NCI-H146 (cell line): ENCODE results near the gene SIRPA.

Experiments
- DNase-seq: peaks from one replicate; lab custom pipeline; 2025; lab: John Stamatoyannopoulos, UW

SIRPA gene

GRCh38 chr20:1934156-1934555 is 38.9 kb downstream of the SIRPA start:
- DNase-seq: no peak

DNA sequence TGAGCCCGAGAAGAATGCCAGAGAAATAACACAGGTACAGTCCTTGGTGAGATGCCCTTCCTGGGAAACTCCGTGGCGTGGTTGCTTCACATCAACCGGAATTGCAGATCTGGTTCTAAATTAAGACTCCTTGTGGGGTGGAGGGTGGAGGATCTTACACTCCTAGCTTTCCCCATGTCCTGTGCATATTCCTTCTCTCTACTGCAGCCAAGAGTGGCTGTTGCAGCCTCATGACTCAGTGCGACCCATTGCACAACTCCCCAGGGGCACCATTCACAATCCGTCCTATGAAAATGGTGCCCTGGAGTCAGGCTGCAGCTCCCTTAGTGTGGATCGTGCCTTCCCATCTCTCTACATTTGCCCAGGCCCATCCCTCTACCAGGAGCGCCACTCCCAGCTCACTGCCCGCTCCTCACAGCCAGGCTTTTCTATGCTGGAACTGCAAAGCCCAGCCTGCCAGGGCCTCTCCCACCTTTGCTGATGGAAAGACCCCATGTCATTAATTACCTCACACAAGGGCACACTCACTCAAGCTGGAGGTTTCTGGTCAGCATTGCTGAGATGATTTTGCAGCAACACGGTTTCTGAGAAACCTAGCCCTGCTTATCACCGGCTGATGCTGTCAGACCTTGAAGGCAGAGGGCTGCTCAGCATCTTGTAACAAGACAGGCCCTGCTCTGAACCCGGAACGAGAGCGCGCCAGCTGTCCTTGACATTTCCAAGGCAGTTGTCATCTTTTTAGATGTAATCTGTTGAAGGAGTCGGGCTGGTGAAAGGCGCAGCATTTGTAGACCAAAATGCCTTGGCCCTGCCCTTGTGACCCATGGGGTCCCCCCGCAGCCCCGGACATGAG is 39.7 kb downstream of the SIRPA start:
- no peak for DNase-seq

GRCh38 chr20:1935696-1936366 is 40.6 kb downstream of the SIRPA start:
- DNase-seq: no peak

DNA sequence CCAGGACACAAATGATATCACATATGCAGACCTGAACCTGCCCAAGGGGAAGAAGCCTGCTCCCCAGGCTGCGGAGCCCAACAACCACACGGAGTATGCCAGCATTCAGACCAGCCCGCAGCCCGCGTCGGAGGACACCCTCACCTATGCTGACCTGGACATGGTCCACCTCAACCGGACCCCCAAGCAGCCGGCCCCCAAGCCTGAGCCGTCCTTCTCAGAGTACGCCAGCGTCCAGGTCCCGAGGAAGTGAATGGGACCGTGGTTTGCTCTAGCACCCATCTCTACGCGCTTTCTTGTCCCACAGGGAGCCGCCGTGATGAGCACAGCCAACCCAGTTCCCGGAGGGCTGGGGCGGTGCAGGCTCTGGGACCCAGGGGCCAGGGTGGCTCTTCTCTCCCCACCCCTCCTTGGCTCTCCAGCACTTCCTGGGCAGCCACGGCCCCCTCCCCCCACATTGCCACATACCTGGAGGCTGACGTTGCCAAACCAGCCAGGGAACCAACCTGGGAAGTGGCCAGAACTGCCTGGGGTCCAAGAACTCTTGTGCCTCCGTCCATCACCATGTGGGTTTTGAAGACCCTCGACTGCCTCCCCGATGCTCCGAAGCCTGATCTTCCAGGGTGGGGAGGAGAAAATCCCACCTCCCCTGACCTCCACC is 42.2 kb downstream of the SIRPA start:
- no peak for DNase-seq

- DNase-seq: no peak
Observed at GRCh38 chr20:1938464-1939269, 43.5 kb downstream of the SIRPA start.

- no peak for DNase-seq
Observed at GRCh38 chr20:1939270-1939595, 44.0 kb downstream of the SIRPA start.

GRCh38 chr20:1940581-1940980 is 45.4 kb downstream of the SIRPA start:
- no peak for DNase-seq

GRCh38 chr20:1941226-1941625 is 46.0 kb downstream of the SIRPA start:
- no peak for DNase-seq

DNA sequence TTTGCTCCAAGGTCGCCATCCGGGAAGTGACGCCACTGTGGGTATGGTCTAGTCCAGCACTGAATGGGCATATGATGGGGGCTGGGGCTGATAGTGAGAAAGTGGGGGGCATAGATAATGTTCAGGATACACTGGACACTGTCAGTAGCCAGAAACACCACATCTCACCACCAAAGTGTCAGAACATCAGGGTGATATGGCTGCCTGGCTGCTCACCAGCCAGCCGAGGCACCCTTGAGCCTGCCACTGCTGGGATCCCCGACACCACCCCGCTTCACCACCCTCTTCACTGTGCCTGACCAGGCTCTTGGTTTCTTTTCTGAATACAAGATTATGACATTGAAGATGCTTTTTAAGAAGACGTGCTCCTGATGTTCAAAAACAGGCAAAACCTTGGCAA is 46.9 kb downstream of the SIRPA start:
- no peak for DNase-seq

- DNase-seq: no peak
Observed at GRCh38 chr20:1942486-1943274, 47.5 kb downstream of the SIRPA start.

- no peak for DNase-seq
Observed at GRCh38 chr20:1943275-1944002, 48.2 kb downstream of the SIRPA start.

DNA sequence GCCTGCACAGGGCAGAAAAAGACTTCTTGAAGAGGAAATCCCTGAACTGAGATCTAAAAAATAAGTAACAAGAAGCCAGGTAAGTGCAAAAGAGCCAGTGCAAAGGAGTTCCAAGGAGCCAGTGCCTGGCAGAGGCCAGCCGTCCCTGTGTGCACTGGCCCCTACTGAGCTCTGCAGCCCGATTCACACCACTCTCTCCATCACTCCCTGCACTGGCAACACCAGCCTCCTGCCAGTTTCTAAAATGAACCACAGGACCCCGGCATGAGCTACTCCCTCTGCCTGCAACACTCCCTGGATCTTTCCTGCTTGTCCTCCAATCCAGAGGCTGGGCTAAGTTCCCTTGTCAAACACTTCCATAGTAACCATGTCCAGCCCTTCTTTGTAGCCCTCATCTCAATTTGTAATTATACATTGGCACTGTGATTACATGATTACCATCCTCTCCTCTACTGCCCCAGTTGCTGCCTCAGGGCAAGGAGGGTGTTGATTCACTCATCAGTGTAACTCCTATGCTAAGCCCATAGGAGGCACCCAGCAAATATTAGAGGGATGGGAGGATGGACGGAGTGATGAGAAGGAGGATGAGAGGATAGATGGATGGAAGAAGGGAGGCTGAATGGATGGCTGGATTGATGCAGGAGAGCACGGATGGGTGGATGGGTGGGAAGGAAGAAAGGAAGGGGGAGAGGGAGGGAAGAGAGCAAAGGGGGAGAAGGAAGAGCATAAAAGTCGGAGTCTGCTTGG is 49.3 kb downstream of the SIRPA start:
- DNase-seq: no peak

GRCh38 chr20:1945134-1945618 is 50.0 kb downstream of the SIRPA start:
- DNase-seq: no peak

- no peak for DNase-seq
Observed at GRCh38 chr20:1945660-1946059, 50.5 kb downstream of the SIRPA start.

GRCh38 chr20:1946442-1946761 is 51.2 kb downstream of the SIRPA start:
- no peak for DNase-seq

GRCh38 chr20:1946762-1947534 is 51.7 kb downstream of the SIRPA start:
- no peak for DNase-seq

DNA sequence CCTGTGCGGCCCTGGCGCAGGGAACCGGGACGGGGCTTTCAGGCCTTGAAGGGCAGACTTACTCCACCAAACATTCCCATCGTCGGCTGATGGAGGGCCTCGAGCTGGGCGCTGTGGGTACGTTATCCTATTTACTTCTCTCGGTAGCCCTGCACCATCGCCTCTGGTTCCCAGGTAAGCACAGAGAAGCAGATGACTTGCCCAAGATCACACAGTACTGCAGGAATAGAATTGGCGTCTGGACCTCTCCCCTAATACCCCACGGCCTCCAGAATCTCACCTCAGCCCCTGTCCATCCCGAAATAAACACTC is 52.3 kb downstream of the SIRPA start:
- no peak for DNase-seq

- no peak for DNase-seq
Observed at GRCh38 chr20:1949347-1950100, 54.3 kb downstream of the SIRPA start.

- DNase-seq: no peak
Observed at GRCh38 chr20:1950836-1951235, 55.6 kb downstream of the SIRPA start.
